Trophoblast cell (in vitro differentiated cells and primary cell): ENCODE measurements around the gene NXF1.

Experiments used
- DNase-seq, 2 donors: peaks; one replicate each; pipeline ENCODE4 v3.0.0-alpha.2; 2016
- H2AFZ ChIP-seq: 2 replicates; pipeline ENCODE4 v1.6.1; 2013; ENCODE audit warnings: low read length, moderate library complexity, mild to moderate bottlenecking; ENCODE audit not compliant: insufficient read depth, poor library complexity
- H2AK5ac ChIP-seq: 2 replicates; pipeline ENCODE4 v1.6.1; 2013; ENCODE audit warnings: mild to moderate bottlenecking, low read length
- H2BK120ac ChIP-seq: 2 replicates; pipeline ENCODE4 v1.6.1; 2013; ENCODE audit warnings: low read length, mild to moderate bottlenecking, moderate library complexity; ENCODE audit not compliant: insufficient read depth, poor library complexity
- H2BK12ac ChIP-seq: 2 replicates; pipeline ENCODE4 v1.6.1; 2013; ENCODE audit warnings: mild to moderate bottlenecking, low read length, moderate library complexity
- H2BK5ac ChIP-seq: 2 replicates; pipeline ENCODE4 v1.6.1; 2013; ENCODE audit warnings: low read length, low read depth, moderate library complexity, mild to moderate bottlenecking; ENCODE audit not compliant: poor library complexity
- H3K14ac ChIP-seq: 2 replicates; pipeline ENCODE4 v1.6.1; 2013; ENCODE audit warnings: mild to moderate bottlenecking, low read length
- H3K18ac ChIP-seq: 2 replicates; pipeline ENCODE4 v1.6.1; 2013; ENCODE audit warnings: mild to moderate bottlenecking, low read length
- H3K23ac ChIP-seq: 2 replicates; pipeline ENCODE4 v1.6.1; 2013; ENCODE audit warnings: low read length
- H3K27ac ChIP-seq: 2 replicates; pipeline ENCODE4 v1.5.1; 2013; ENCODE audit warnings: low read depth, mild to moderate bottlenecking, inconsistent platforms, low read length, moderate library complexity
- H3K27me3 ChIP-seq: 2 replicates; pipeline ENCODE4 v1.6.1; 2013; ENCODE audit warnings: inconsistent platforms, mild to moderate bottlenecking, low read length, moderate library complexity; ENCODE audit not compliant: insufficient read depth
- H3K36me3 ChIP-seq, 2 experiments: 1 replicate in 1 of 2; 2 replicates in 1 of 2; pipeline ENCODE4 v1.6.1; 2013; ENCODE audit warnings: low read length in 2 of 2, mild to moderate bottlenecking in 2 of 2, moderate library complexity in 1 of 2; ENCODE audit not compliant: insufficient read depth in 2 of 2, control insufficient read depth in 1 of 2
- H3K4ac ChIP-seq: 2 replicates; pipeline ENCODE4 v1.6.1; 2013; ENCODE audit warnings: low read depth, mild to moderate bottlenecking, low read length, moderate library complexity
- H3K4me1 ChIP-seq, 2 experiments: 1 replicate in 1 of 2; 2 replicates in 1 of 2; pipeline ENCODE4 v1.6.1; 2013; ENCODE audit warnings: low read length in 2 of 2, mild to moderate bottlenecking in 2 of 2, moderate library complexity in 1 of 2; ENCODE audit not compliant: insufficient read depth in 2 of 2, control insufficient read depth in 1 of 2
- H3K4me2 ChIP-seq: 2 replicates; pipeline ENCODE4 v1.6.1; 2013; ENCODE audit warnings: inconsistent platforms, mild to moderate bottlenecking, low read length, moderate library complexity
- H3K4me3 ChIP-seq: 2 replicates; pipeline ENCODE4 v1.5.1; 2013; ENCODE audit warnings: mild to moderate bottlenecking, low read depth, low read length, inconsistent platforms
- H3K79me1 ChIP-seq: one replicate; pipeline ENCODE4 v1.6.1; 2013; ENCODE audit warnings: low read length
- H3K79me2 ChIP-seq: 2 replicates; pipeline ENCODE4 v1.6.1; 2013; ENCODE audit warnings: low read length, mild to moderate bottlenecking; ENCODE audit not compliant: control insufficient read depth, insufficient read depth, poor library complexity
- H3K9ac ChIP-seq: 2 replicates; pipeline ENCODE4 v1.6.1; 2013; ENCODE audit warnings: mild to moderate bottlenecking, low read length
- H3K9me3 ChIP-seq: 2 replicates; pipeline ENCODE4 v1.6.1; 2013; ENCODE audit warnings: low read depth, mild to moderate bottlenecking, control low read depth, inconsistent platforms, low read length; ENCODE audit not compliant: insufficient read depth
- H4K12ac ChIP-seq: 2 replicates; pipeline ENCODE4 v1.6.1; 2013; ENCODE audit warnings: low read depth, mild to moderate bottlenecking, low read length, moderate library complexity
- H4K8ac ChIP-seq: 2 replicates; pipeline ENCODE4 v1.6.1; 2013; ENCODE audit warnings: low read depth, mild to moderate bottlenecking, low read length, moderate library complexity
- H4K91ac ChIP-seq: one replicate; pipeline ENCODE4 v1.6.1; 2013; ENCODE audit warnings: low read depth, mild to moderate bottlenecking, low read length, moderate library complexity
- WGBS: extraction: QIAGEN DNeasy Blood & Tissue Kit; methylation state at CpG from one replicate; pipeline ENCODE4 v1.1.7; 2013; ENCODE audit warnings: missing lambda C conversion rate; ENCODE audit not compliant: insufficient read length, insufficient coverage; ENCODE audit errors: extremely low coverage; 5-methylcytosine and 5-hydroxymethylcytosine counted together

Gene NXF1

GRCh38 chr11:62851807-62852522 lies 46.7 kb upstream of the NXF1 start:
- Histone ChIP-seq H2AK5ac (no peak overlapping the region), H3K9me3 (no peaks in the 10 kb centered on the region), H3K4me2 (peak overlapping the region; percentile 31), H3K27ac (peak overlapping the region; percentile 33), H3K14ac (no peak overlapping the region), H3K23ac (peak overlapping the region; percentile 50), H3K79me2 (peaks cover 13% of the 10 kb centered on the region), H3K18ac (no peak overlapping the region), H2BK12ac (no peak overlapping the region), H4K91ac (no peak overlapping the region), H3K4ac (no peak overlapping the region), H4K12ac (no peak overlapping the region), H3K4me1 (peaks cover 0 to 3% of the 10 kb centered on the region in 2 experiments), H3K4me3 (no peak overlapping the region), H3K79me1 (peaks cover 10% of the 10 kb centered on the region), H3K9ac (peak overlapping the region; percentile 31), H3K36me3 (peaks cover 4 to 30% of the 10 kb centered on the region in 2 experiments), H3K27me3 (no peaks in the 10 kb centered on the region), H2BK5ac (no peak overlapping the region), H2BK120ac (no peak overlapping the region), H2AFZ (no peak overlapping the region), H4K8ac (no peak overlapping the region)
- DNase-seq = no peak
- no CpG with 5 or more reads among the region's 3 CpGs for WGBS

GRCh38 chr11:62850911-62851806 lies 45.9 kb upstream of the NXF1 start:
- Histone ChIP-seq H3K14ac (no peak overlapping the region), H3K23ac (no peak overlapping the region), H2BK12ac (no peak overlapping the region), H3K79me2 (peaks cover 12% of the 10 kb centered on the region), H3K27ac (no peak overlapping the region), H3K4me3 (no peak overlapping the region), H3K4me2 (no peak overlapping the region), H3K18ac (no peak overlapping the region), H4K12ac (no peak overlapping the region), H3K36me3 (peaks cover 4 to 30% of the 10 kb centered on the region in 2 experiments), H3K9ac (no peak overlapping the region), H3K9me3 (no peaks in the 10 kb centered on the region), H3K27me3 (no peaks in the 10 kb centered on the region), H2BK5ac (no peak overlapping the region), H2BK120ac (no peak overlapping the region), H4K91ac (no peak overlapping the region), H3K79me1 (peaks cover 7% of the 10 kb centered on the region), H3K4ac (no peak overlapping the region), H2AFZ (no peak overlapping the region), H2AK5ac (no peak overlapping the region), H3K4me1 (peaks cover 0 to 3% of the 10 kb centered on the region in 2 experiments), H4K8ac (no peak overlapping the region)
- peak; percentile 56 to 59 for DNase-seq
- no CpG with 5 or more reads among the region's 15 CpGs for WGBS

GRCh38 chr11:62847767-62848314 lies 42.6 kb upstream of the NXF1 start:
- H3K79me2 ChIP-seq = no peaks in the 10 kb centered on the region
- H2BK5ac ChIP-seq = no peak overlapping the region
- H4K8ac ChIP-seq = no peak overlapping the region
- no peak for DNase-seq
- no peak overlapping the region for H3K4me2 ChIP-seq
- H2AK5ac ChIP-seq = no peak overlapping the region
- H3K4me3 ChIP-seq = no peak overlapping the region
- H3K36me3 ChIP-seq = peaks cover 4 to 13% of the 10 kb centered on the region in 2 experiments
- H2AFZ ChIP-seq = no peak overlapping the region
- no peak overlapping the region for H2BK120ac ChIP-seq
- no peak overlapping the region for H3K23ac ChIP-seq
- WGBS = no CpG with 5 or more reads among the region's 1 CpG
- H3K27me3 ChIP-seq = no peaks in the 10 kb centered on the region
- H3K27ac ChIP-seq = no peak overlapping the region
- H3K79me1 ChIP-seq = no peaks in the 10 kb centered on the region
- H3K4ac ChIP-seq = no peak overlapping the region
- no peaks in the 10 kb centered on the region for H3K4me1 ChIP-seq
- no peak overlapping the region for H4K91ac ChIP-seq
- no peak overlapping the region for H3K18ac ChIP-seq
- no peak overlapping the region for H3K14ac ChIP-seq
- no peak overlapping the region for H4K12ac ChIP-seq
- H2BK12ac ChIP-seq = no peak overlapping the region
- H3K9ac ChIP-seq = no peak overlapping the region
- no peaks in the 10 kb centered on the region for H3K9me3 ChIP-seq

- Histone ChIP-seq H4K12ac (no peak overlapping the region), H3K9ac (no peak overlapping the region), H3K27me3 (no peaks in the 10 kb centered on the region), H3K18ac (no peak overlapping the region), H4K91ac (no peak overlapping the region), H3K4me1 (peaks cover 0 to 2% of the 10 kb centered on the region in 2 experiments), H2AFZ (no peak overlapping the region), H3K4ac (no peak overlapping the region), H3K4me3 (no peak overlapping the region), H2BK5ac (no peak overlapping the region), H3K79me2 (peaks cover 1% of the 10 kb centered on the region), H3K27ac (no peak overlapping the region), H2BK120ac (no peak overlapping the region), H3K4me2 (no peak overlapping the region), H3K79me1 (peaks cover 8% of the 10 kb centered on the region), H3K14ac (no peak overlapping the region), H2AK5ac (no peak overlapping the region), H3K9me3 (no peaks in the 10 kb centered on the region), H3K36me3 (no peaks in the 10 kb centered on the region), H4K8ac (no peak overlapping the region), H3K23ac (no peak overlapping the region), H2BK12ac (no peak overlapping the region)
- WGBS = no CpG with 5 or more reads among the region's 3 CpGs
- DNase-seq = no peak
Measured at GRCh38 chr11:62846177-62846576, 40.9 kb upstream of the NXF1 start.
